ENCODE results near the gene HK2.
"Not testable (repeated sequence)": the region's sequence is repeated elsewhere in the genome, so short reads cannot be mapped to it uniquely, and the experiment has no call there.

Gene HK2

GRCh38 chr2:74894272-74894981, 60.5 kb downstream of the HK2 start:
- peak; percentile 42 for DNase-seq (ENCODE audit: low read depth, low spot score)

GRCh38 chr2:74895001-74895400, 61.1 kb downstream of the HK2 start:
- no peak for DNase-seq (ENCODE audit: low read depth, low spot score)

GRCh38 chr2:74896232-74896631, 62.3 kb downstream of the HK2 start:
- DNase-seq (ENCODE audit: low read depth, low spot score) = no peak

- DNase-seq (ENCODE audit: low read depth, low spot score) = not testable (repeated sequence)
Measured at GRCh38 chr2:74900225-74900624, 66.3 kb downstream of the HK2 start.

GRCh38 chr2:74902281-74902860, 68.4 kb downstream of the HK2 start:
- DNase-seq (ENCODE audit: low read depth, low spot score) = no peak

- DNase-seq (ENCODE audit: low read depth, low spot score) = no peak
Measured at GRCh38 chr2:74906395-74906794, 72.5 kb downstream of the HK2 start.

- DNase-seq (ENCODE audit: low read depth, low spot score) = not testable (repeated sequence)
Measured at GRCh38 chr2:74907560-74907959, 73.6 kb downstream of the HK2 start.

- no peak for DNase-seq (ENCODE audit: low read depth, low spot score)
Measured at GRCh38 chr2:74908748-74909444, 75.0 kb downstream of the HK2 start.

GRCh38 chr2:74910245-74910644, 76.3 kb downstream of the HK2 start:
- DNase-seq (ENCODE audit: low read depth, low spot score) = no peak

- DNase-seq (ENCODE audit: low read depth, low spot score) = no peak
Measured at GRCh38 chr2:74911061-74911460, 77.1 kb downstream of the HK2 start.

- peak; percentile 80 for DNase-seq (ENCODE audit: low read depth, low spot score)
Measured at GRCh38 chr2:74915743-74916142, 81.8 kb downstream of the HK2 start.

- DNase-seq (ENCODE audit: low read depth, low spot score) = no peak
Measured at GRCh38 chr2:74916394-74916793, 82.5 kb downstream of the HK2 start.

GRCh38 chr2:74917702-74918619, 84.0 kb downstream of the HK2 start:
- peak; percentile 16 for DNase-seq (ENCODE audit: low read depth, low spot score)

GRCh38 chr2:74919827-74920226, 85.9 kb downstream of the HK2 start:
- peak; percentile 80 for DNase-seq (ENCODE audit: low read depth, low spot score)

- no peak for DNase-seq (ENCODE audit: low read depth, low spot score)
Measured at GRCh38 chr2:74921236-74921736, 87.4 kb downstream of the HK2 start.

GRCh38 chr2:74922592-74923227, 88.8 kb downstream of the HK2 start:
- no peak for DNase-seq (ENCODE audit: low read depth, low spot score)

GRCh38 chr2:74924463-74925265, 90.7 kb downstream of the HK2 start:
- no peak for DNase-seq (ENCODE audit: low read depth, low spot score)

GRCh38 chr2:74925361-74925786, 91.4 kb downstream of the HK2 start:
- no peak for DNase-seq (ENCODE audit: low read depth, low spot score)

GRCh38 chr2:74927621-74928020, 93.7 kb downstream of the HK2 start:
- peak; percentile 24 for DNase-seq (ENCODE audit: low read depth, low spot score)

GRCh38 chr2:74930811-74931486, 97.0 kb downstream of the HK2 start:
- no peak for DNase-seq (ENCODE audit: low read depth, low spot score)
